ENCODE data around the gene LSM2. TPM values are rescaled to one million over a fixed set of nuclear protein-coding genes. Genes with fewer than 3 reads are reported as not detected.
A peak's percentile ranks its signal among the peaks of the same experiment; 100 is the strongest.

Gene LSM2
- total and polyA plus RNA-seq, 2 donors (not counting 1 experiment from before 2014, with no cell fraction given), result 52.4 to 57.4 TPM

DNA sequence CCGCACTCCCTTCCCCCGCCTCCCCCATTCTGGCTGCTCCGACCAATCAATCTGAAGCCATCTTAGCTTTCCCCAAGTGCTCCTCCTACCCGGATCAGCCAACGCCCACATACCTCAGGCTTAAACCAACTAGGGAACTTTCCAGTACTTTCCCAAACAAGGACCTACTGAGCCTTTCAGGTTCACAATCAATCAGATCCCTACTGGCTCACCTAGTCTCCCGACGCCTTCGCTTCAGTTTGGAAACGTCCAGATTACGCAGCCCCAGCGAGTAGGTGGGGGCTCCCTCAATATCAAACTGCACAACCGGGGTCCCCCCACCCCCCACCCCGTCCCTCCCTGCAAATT, 7.9 kb upstream of the LSM2 start:
- H3K4me2 ChIP-seq (replicated peaks; ENCODE audit: low read depth, low read length, poor library complexity, severe bottlenecking), result peak overlapping the region; percentile 94
- H3K4me1 ChIP-seq (ENCODE audit: control insufficient read depth in 2 of 2, insufficient read depth in 2 of 2, low read length in 2 of 2), result peaks cover 15 to 30% of the 10 kb centered on the region in 2 donors
- intact Hi-C loops (cut with micrococcal nuclease), result loop anchor here (2.0 to 5.0 kb wide), 3 partner anchors 16 to 48 kb away; partner anchors contain the start of gene NEU1
- no peaks in the 10 kb centered on the region for H3K36me3 ChIP-seq (replicated peaks in 1 of 2; ENCODE audit: control extremely low read depth in 1 of 2, control insufficient read depth in 1 of 2, extremely low read depth in 1 of 2, insufficient read depth in 2 of 2, low read length in 1 of 2)
- 0% methylated on average over 12 of the region's 13 CpGs for WGBS (ENCODE audit: insufficient coverage)
- ChIA-PET CTCF (interaction anchor here (0.9 to 3.6 kb wide), 12 partner anchors 9 to 134 kb away, joined by 3 to 49 read pairs (median 4); partner anchors contain the start of genes DDAH2, LSM2, LY6G5C and NEU1), POLR2A (interaction anchor here (0.6 to 2.9 kb wide), 12 partner anchors 13 to 246 kb away, joined by 3 to 37 read pairs (median 8); partner anchors contain the start of genes DDAH2, MPIG6B, MSH5 and VARS1)
- peak overlapping the region; percentile 11 to 73 for H3K27ac ChIP-seq (ENCODE audit: low read length in 2 of 2)
- Mint-ChIP-seq H3K4me3 (peak overlapping the region; percentile 96), H3K9me3 (ENCODE audit: insufficient read depth) (no peaks in the 10 kb centered on the region), H3K27me3 (no peaks in the 10 kb centered on the region), H3K27ac (peak overlapping the region; percentile 93), H3K4me1 (peaks cover 20% of the 10 kb centered on the region)
- H3K4me3 ChIP-seq (ENCODE audit: control extremely low read depth in 1 of 5, extremely low read depth in 1 of 5, insufficient read depth in 1 of 5, low read depth in 2 of 5, low read length in 4 of 5), result peak overlapping the region; percentile 50 to 79 (median 73)
- H3K79me2 ChIP-seq (ENCODE audit: control insufficient read depth, insufficient read depth, low read length), result peaks cover 12% of the 10 kb centered on the region
- peak; percentile 75 for DNase-seq
- TF ChIP-seq, protein P1, sequence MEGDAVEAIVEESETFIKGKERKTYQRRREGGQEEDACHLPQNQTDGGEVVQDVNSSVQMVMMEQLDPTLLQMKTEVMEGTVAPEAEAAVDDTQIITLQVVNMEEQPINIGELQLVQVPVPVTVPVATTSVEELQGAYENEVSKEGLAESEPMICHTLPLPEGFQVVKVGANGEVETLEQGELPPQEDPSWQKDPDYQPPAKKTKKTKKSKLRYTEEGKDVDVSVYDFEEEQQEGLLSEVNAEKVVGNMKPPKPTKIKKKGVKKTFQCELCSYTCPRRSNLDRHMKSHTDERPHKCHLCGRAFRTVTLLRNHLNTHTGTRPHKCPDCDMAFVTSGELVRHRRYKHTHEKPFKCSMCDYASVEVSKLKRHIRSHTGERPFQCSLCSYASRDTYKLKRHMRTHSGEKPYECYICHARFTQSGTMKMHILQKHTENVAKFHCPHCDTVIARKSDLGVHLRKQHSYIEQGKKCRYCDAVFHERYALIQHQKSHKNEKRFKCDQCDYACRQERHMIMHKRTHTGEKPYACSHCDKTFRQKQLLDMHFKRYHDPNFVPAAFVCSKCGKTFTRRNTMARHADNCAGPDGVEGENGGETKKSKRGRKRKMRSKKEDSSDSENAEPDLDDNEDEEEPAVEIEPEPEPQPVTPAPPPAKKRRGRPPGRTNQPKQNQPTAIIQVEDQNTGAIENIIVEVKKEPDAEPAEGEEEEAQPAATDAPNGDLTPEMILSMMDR (IDR thresholded peaks at IDR 0.05), result no peak
- TF ChIP-seq EZH2 (IDR thresholded peaks at IDR 0.05; ENCODE audit: borderline replicate concordance, insufficient read depth, low read depth, low read length, poor library complexity, severe bottlenecking), result no peak
- H3K9ac ChIP-seq (ENCODE audit: low read length), result peak overlapping the region; percentile 69
- peak overlapping the region; percentile 87 for H2AFZ ChIP-seq (ENCODE audit: insufficient read depth, low read depth, low read length, poor library complexity, severe bottlenecking)
- H3K9me3 ChIP-seq (ENCODE audit: control extremely low read depth in 1 of 3, control insufficient read depth in 2 of 3, insufficient read depth in 1 of 3, low read length in 2 of 3), result no peaks in the 10 kb centered on the region
- H4K20me1 ChIP-seq (ENCODE audit: control insufficient read depth, insufficient read depth, low read length, poor library complexity, severe bottlenecking), result no peaks in the 10 kb centered on the region
- H3K27me3 ChIP-seq (replicated peaks in 1 of 4; ENCODE audit: control extremely low read depth in 1 of 4, control insufficient read depth in 3 of 4, insufficient read depth in 4 of 4, low read length in 3 of 4), result no peaks in the 10 kb centered on the region
- peak; percentile 67 for ATAC-seq (ENCODE audit: low read depth)

DNA sequence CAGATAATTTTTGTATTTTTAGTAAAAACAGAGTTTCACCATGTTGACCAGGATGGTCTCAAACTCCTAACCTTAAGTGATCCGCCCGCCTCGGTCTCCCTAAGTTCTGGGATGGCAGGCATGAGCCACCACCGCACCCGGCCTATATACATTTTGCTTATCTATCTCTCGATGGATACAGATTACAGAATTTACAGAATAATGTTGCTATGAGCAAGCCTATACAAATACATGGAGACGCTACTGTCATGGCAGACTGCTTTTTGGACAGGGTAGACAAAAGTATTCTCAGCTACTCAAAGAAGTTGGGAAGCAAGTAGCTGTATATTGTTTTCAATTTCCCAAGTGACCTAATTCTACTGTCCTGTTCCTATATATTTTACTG, 6.7 kb upstream of the LSM2 start:
- Histone ChIP-seq H3K27ac (ENCODE audit: low read length in 2 of 2) (no peak overlapping the region), H3K79me2 (ENCODE audit: control insufficient read depth, insufficient read depth, low read length) (peaks cover 12% of the 10 kb centered on the region), H3K4me3 (ENCODE audit: control extremely low read depth in 1 of 5, extremely low read depth in 1 of 5, insufficient read depth in 1 of 5, low read depth in 2 of 5, low read length in 4 of 5) (no peak overlapping the region), H4K20me1 (ENCODE audit: control insufficient read depth, insufficient read depth, low read length, poor library complexity, severe bottlenecking) (no peaks in the 10 kb centered on the region), H3K9me3 (ENCODE audit: control extremely low read depth in 1 of 3, control insufficient read depth in 2 of 3, insufficient read depth in 1 of 3, low read length in 2 of 3) (no peaks in the 10 kb centered on the region), H3K36me3 (replicated peaks in 1 of 2; ENCODE audit: control extremely low read depth in 1 of 2, control insufficient read depth in 1 of 2, extremely low read depth in 1 of 2, insufficient read depth in 2 of 2, low read length in 1 of 2) (no peaks in the 10 kb centered on the region), H3K9ac (ENCODE audit: low read length) (no peak overlapping the region), H2AFZ (ENCODE audit: insufficient read depth, low read depth, low read length, poor library complexity, severe bottlenecking) (peak overlapping the region; percentile 87), H3K4me1 (ENCODE audit: control insufficient read depth in 2 of 2, insufficient read depth in 2 of 2, low read length in 2 of 2) (peaks cover 15 to 30% of the 10 kb centered on the region in 2 donors), H3K4me2 (replicated peaks; ENCODE audit: low read depth, low read length, poor library complexity, severe bottlenecking) (peak overlapping the region; percentile 94), H3K27me3 (replicated peaks in 1 of 4; ENCODE audit: control extremely low read depth in 1 of 4, control insufficient read depth in 3 of 4, insufficient read depth in 4 of 4, low read length in 3 of 4) (no peaks in the 10 kb centered on the region)
- H3K27me3 Mint-ChIP-seq, result no peaks in the 10 kb centered on the region
- H3K9me3 Mint-ChIP-seq (ENCODE audit: insufficient read depth), result no peaks in the 10 kb centered on the region
- peaks cover 20% of the 10 kb centered on the region for H3K4me1 Mint-ChIP-seq
- DNase-seq (no peak), ATAC-seq (ENCODE audit: low read depth) (no peak)
- TF ChIP-seq, protein P1 (IDR thresholded peaks at IDR 0.05), result no peak
- no peak for TF ChIP-seq EZH2 (IDR thresholded peaks at IDR 0.05; ENCODE audit: borderline replicate concordance, insufficient read depth, low read depth, low read length, poor library complexity, severe bottlenecking)
- H3K27ac Mint-ChIP-seq, result no peak overlapping the region
- peak overlapping the region; percentile 96 for H3K4me3 Mint-ChIP-seq
- intact Hi-C loops (cut with micrococcal nuclease), result no loop called here
- POLR2A ChIA-PET, result interaction anchor here (1.4 to 2.9 kb wide), 4 partner anchors 17 to 90 kb away, joined by 7 to 37 read pairs (median 11); partner anchors contain the start of genes MPIG6B, MSH5 and VARS1
- CTCF ChIA-PET, result interaction anchor here (1.0 to 3.6 kb wide), 9 partner anchors 14 to 100 kb away, joined by 3 to 49 read pairs (median 4); partner anchors contain the start of genes DDAH2, MSH5 and NEU1
- WGBS (ENCODE audit: insufficient coverage), result 100% methylated on average over 4 of the region's 7 CpGs
